K562 (cell line): ENCODE measurements around the gene FLOT2. TPM values are rescaled to one million over a fixed set of nuclear protein-coding genes. Genes with fewer than 3 reads are reported as not detected.

Source experiments
- FOXM1 ChIP-seq, 2 experiments: fragments of 450-650 bp in 1 of 2; sonication (generic) in 1 of 2; formaldehyde crosslinking in 1 of 2; IDR thresholded peaks; 2 replicates each; pipeline versions ENCODE4 v1.6.1 to v1.9.0; 2017 to 2022; ENCODE audit warnings: low read depth in 2 of 2, mild to moderate bottlenecking in 2 of 2, missing genetic modification reagents in 1 of 2, moderate library complexity in 1 of 2
- MCM5 ChIP-seq: fragments of 450-650 bp; IDR thresholded peaks from 2 replicates; pipeline ENCODE4 v1.6.1; 2016; ENCODE audit warnings: low read depth
- SMC3 ChIP-seq: conservative IDR thresholded peaks from 2 replicates; pipeline ENCODE4 v1.6.1; 2011; ENCODE audit warnings: low read depth, low read length, improper control_type of control experiment; ENCODE audit not compliant: insufficient read depth
- TAF1 ChIP-seq: IDR thresholded peaks from 2 replicates; pipeline ENCODE4 v1.6.1; 2011; ENCODE audit warnings: mild to moderate bottlenecking, low read length, moderate library complexity; ENCODE audit not compliant: insufficient read depth, control insufficient read depth, severe bottlenecking; ENCODE audit errors: extremely low read depth
- TOE1 ChIP-seq, 2 experiments: fragments of 450-650 bp in 1 of 2; sonication (generic) in 1 of 2; formaldehyde crosslinking in 1 of 2; IDR thresholded peaks; 2 replicates each; pipeline versions ENCODE4 v1.7.1 to v1.8.0; 2016 to 2022; ENCODE audit warnings: borderline replicate concordance in 2 of 2, mild to moderate bottlenecking in 2 of 2, antibody characterized with exemption in 1 of 2, inconsistent platforms in 1 of 2, low read depth in 1 of 2, missing genetic modification reagents in 1 of 2, moderate library complexity in 1 of 2
- ZEB2 ChIP-seq: fragments of 450-650 bp; IDR thresholded peaks from 2 replicates; pipeline ENCODE4 v1.6.1; 2016
- ZNF124 ChIP-seq: sonication (generic); formaldehyde crosslinking; IDR thresholded peaks from 2 replicates; pipeline ENCODE4 v1.8.1; 2022; ENCODE audit warnings: missing genetic modification reagents
- polyA plus RNA-seq, 8 experiments: library from polyadenylated mRNA; depleted of rRNA in 4 of 8; stranded (reverse) in 5 of 8; unstranded in 3 of 8; fragments of >200 nt; fragmentation: Nextera tagmentation in 2 of 8; fragmentation: Illumina TruSeq in 1 of 8; extraction: Ambion mirVana in 2 of 8; extraction: Trizol in 1 of 8; gene quantifications; 2 replicates each; pipeline versions ENCODE4 v1.2.1 to v1.2.3, GENCODE V29; 2011 to 2014; ENCODE audit warnings: inconsistent platforms in 1 of 8, missing spikeins in 1 of 8
- total RNA-seq, 7 experiments: library from RNA; depleted of rRNA in 6 of 7; stranded (reverse); fragments of >200 nt in 6 of 7; fragmentation: Illumina TruSeq in 2 of 7; extraction: Trizol in 2 of 7; gene quantifications; 2 replicates each; pipeline versions ENCODE4 v1.2.1 to v1.2.3, GENCODE V29; 2011 to 2021; ENCODE audit warnings: low replicate concordance in 1 of 7
- TF ChIP-seq, protein P1 (sequence below), 2 experiments: fragments of 150-350 bp in 1 of 2; IDR thresholded peaks; 2 replicates each; pipeline ENCODE4 v1.6.1; 2012 to 2016; ENCODE audit warnings: low read depth in 2 of 2, low read length in 2 of 2, mild to moderate bottlenecking in 1 of 2, moderate library complexity in 1 of 2
- TF ChIP-seq, protein P2 (sequence below): sonication (generic); formaldehyde crosslinking; IDR thresholded peaks from 2 replicates; pipeline ENCODE4 v1.8.0; 2022; ENCODE audit warnings: mild to moderate bottlenecking, missing genetic modification reagents
- TF ChIP-seq, protein P3 (sequence below): fragments of 250-450 bp; sonication (Bioruptor Pico); IDR thresholded peaks from 2 replicates; pipeline ENCODE4 v1.8.0; 2021; ENCODE audit warnings: moderate library complexity, mild to moderate bottlenecking, inconsistent platforms

FLOT2 gene
- total and polyA plus RNA-seq, 9 of the 15 experiments (the other 6 are each of a cell fraction or from before 2014, with no cell fraction given): 17.5 to 138 (median 41.7) TPM

DNA sequence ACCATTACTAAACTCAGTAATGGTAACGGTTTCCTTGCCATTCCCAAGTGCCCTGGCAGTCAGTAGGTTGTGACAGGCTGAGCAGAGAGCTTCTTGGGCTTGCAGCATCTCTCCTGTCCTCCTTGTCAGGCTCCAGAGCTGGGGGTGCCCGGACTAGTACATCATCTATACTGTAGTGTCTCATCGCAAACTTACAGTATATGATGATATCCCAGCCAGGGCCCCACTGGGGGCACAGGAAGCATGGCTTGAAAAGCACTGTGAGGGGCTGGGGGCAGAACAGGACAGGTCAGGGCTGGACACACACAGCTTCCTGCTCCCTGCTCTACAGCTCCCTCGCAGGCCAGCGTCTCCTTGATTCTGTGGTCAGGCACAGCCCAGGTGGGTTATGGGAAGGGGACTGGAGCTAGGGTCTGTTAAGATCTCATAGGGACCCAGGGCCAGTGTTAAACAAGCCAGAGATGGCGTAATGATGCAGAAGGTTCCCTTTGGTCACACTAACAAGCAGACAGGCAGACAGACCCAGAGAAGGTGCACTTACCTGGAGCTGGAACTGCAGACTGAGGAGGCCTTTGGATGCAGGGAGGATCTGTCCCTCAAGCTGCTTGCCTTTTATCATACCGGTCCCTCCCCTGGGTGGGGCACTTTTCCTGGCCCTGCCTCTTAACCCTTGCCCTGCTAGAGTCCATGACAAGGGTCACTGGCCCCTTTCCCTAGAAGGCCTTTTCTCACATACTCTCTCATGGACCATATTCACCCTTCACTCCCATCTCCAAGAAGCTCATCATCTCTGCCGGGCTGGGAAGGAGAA is 35.9 kb downstream of the FLOT2 start (continued):
- TF ChIP-seq, protein P1, sequence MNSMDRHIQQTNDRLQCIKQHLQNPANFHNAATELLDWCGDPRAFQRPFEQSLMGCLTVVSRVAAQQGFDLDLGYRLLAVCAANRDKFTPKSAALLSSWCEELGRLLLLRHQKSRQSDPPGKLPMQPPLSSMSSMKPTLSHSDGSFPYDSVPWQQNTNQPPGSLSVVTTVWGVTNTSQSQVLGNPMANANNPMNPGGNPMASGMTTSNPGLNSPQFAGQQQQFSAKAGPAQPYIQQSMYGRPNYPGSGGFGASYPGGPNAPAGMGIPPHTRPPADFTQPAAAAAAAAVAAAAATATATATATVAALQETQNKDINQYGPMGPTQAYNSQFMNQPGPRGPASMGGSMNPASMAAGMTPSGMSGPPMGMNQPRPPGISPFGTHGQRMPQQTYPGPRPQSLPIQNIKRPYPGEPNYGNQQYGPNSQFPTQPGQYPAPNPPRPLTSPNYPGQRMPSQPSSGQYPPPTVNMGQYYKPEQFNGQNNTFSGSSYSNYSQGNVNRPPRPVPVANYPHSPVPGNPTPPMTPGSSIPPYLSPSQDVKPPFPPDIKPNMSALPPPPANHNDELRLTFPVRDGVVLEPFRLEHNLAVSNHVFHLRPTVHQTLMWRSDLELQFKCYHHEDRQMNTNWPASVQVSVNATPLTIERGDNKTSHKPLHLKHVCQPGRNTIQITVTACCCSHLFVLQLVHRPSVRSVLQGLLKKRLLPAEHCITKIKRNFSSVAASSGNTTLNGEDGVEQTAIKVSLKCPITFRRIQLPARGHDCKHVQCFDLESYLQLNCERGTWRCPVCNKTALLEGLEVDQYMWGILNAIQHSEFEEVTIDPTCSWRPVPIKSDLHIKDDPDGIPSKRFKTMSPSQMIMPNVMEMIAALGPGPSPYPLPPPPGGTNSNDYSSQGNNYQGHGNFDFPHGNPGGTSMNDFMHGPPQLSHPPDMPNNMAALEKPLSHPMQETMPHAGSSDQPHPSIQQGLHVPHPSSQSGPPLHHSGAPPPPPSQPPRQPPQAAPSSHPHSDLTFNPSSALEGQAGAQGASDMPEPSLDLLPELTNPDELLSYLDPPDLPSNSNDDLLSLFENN (IDR thresholded peaks at IDR 0.05; ENCODE audit: low read depth in 2 of 2, low read length in 2 of 2): no peak
- TF ChIP-seq, protein P2, sequence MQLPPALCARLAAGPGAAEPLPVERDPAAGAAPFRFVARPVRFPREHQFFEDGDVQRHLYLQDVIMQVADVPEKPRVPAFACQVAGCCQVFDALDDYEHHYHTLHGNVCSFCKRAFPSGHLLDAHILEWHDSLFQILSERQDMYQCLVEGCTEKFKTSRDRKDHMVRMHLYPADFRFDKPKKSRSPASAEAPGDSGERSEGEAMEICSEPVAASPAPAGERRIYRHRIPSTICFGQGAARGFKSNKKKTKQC (CRISPR knock-in tag): no peak
- no peak for TF ChIP-seq ZNF124 (CRISPR knock-in tag)
- no peak for TF ChIP-seq FOXM1 (IDR thresholded peaks at IDR 0.05; ENCODE audit: low read depth)
- TF ChIP-seq FOXM1 (CRISPR knock-in tag; IDR thresholded peaks at IDR 0.05; ENCODE audit: low read depth): no peak
- TF ChIP-seq SMC3: 0 out of 2 replicates have a peak, but pooled peaks have one; percentile 4
- TF ChIP-seq TOE1 (IDR thresholded peaks at IDR 0.05; ENCODE audit: borderline replicate concordance): peak; percentile 70; the same call in 1 of the 2 replicates
- TF ChIP-seq TOE1 (CRISPR knock-in tag; IDR thresholded peaks at IDR 0.05; ENCODE audit: borderline replicate concordance, low read depth): no peak
- peak; percentile 54 for TF ChIP-seq TAF1
- peak; percentile 96 for TF ChIP-seq ZEB2
- TF ChIP-seq, protein P3, sequence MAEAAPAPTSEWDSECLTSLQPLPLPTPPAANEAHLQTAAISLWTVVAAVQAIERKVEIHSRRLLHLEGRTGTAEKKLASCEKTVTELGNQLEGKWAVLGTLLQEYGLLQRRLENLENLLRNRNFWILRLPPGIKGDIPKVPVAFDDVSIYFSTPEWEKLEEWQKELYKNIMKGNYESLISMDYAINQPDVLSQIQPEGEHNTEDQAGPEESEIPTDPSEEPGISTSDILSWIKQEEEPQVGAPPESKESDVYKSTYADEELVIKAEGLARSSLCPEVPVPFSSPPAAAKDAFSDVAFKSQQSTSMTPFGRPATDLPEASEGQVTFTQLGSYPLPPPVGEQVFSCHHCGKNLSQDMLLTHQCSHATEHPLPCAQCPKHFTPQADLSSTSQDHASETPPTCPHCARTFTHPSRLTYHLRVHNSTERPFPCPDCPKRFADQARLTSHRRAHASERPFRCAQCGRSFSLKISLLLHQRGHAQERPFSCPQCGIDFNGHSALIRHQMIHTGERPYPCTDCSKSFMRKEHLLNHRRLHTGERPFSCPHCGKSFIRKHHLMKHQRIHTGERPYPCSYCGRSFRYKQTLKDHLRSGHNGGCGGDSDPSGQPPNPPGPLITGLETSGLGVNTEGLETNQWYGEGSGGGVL (CRISPR knock-in tag): no peak
- TF ChIP-seq MCM5: no peak
